Measurements from ENCODE around the gene PLXNC1. TPM values are rescaled to one million over a fixed set of nuclear protein-coding genes. Genes with fewer than 3 reads are reported as not detected.

The PLXNC1 gene
- total and polyA plus RNA-seq, 7 experiments from 2014 or later, result 2.5 to 57.2 (median 12.6) TPM

GRCh38 chr12:94178882-94179281 is 30.5 kb downstream of the PLXNC1 start:
- Histone ChIP-seq H3K4me1 (ENCODE audit: control insufficient read depth in 2 of 2, insufficient read depth in 2 of 2, low read length in 2 of 2) (peaks cover 7 to 29% of the 10 kb centered on the region in 2 donors), H3K4me3 (ENCODE audit: low read length) (no peak overlapping the region), H3K27me3 (ENCODE audit: control insufficient read depth in 2 of 2, insufficient read depth in 2 of 2, low read length in 2 of 2) (no peaks in the 10 kb centered on the region), H3K27ac (ENCODE audit: low read depth, low read length) (no peak overlapping the region), H3K36me3 (ENCODE audit: control insufficient read depth in 2 of 3, insufficient read depth in 3 of 3, low read length in 3 of 3) (no peaks in the 10 kb centered on the region), H3K9me3 (ENCODE audit: control insufficient read depth in 2 of 3, low read length in 3 of 3) (no peaks in the 10 kb centered on the region)
- ChIA-PET POLR2A (no interaction called here), CTCF (no interaction called here)
- Mint-ChIP-seq H3K36me3 (peaks cover 5 to 49% (median 25%) of the 10 kb centered on the region in 5 donors), H3K4me1 (peaks cover 15 to 39% (median 24%) of the 10 kb centered on the region in 7 donors), H3K27ac (no peak overlapping the region), H3K4me3 (no peak overlapping the region), H3K27me3 (peaks cover 0 to 3% (median 0%) of the 10 kb centered on the region in 5 donors), H3K9me3 (peaks cover 0 to 17% (median 5%) of the 10 kb centered on the region in 11 donors)
- intact Hi-C loops (cut with micrococcal nuclease), result no loop called here
- ATAC-seq (no peak), DNase-seq (no peak)

GRCh38 chr12:94179723-94180122 is 31.3 kb downstream of the PLXNC1 start:
- peaks cover 0 to 3% (median 0%) of the 10 kb centered on the region in 5 donors for H3K27me3 Mint-ChIP-seq
- ChIA-PET CTCF (interaction anchor here (0.7 kb wide), 1 partner anchor 17 kb away, joined by 3 read pairs; no protein-coding TSS in a partner anchor), POLR2A (interaction anchor here (0.8 kb wide), 1 partner anchor 40 kb away, joined by 3 read pairs; no protein-coding TSS in a partner anchor)
- Histone ChIP-seq H3K4me3 (ENCODE audit: low read length) (no peak overlapping the region), H3K9me3 (ENCODE audit: control insufficient read depth in 2 of 3, low read length in 3 of 3) (no peaks in the 10 kb centered on the region), H3K36me3 (ENCODE audit: control insufficient read depth in 2 of 3, insufficient read depth in 3 of 3, low read length in 3 of 3) (no peaks in the 10 kb centered on the region), H3K27me3 (ENCODE audit: control insufficient read depth in 2 of 2, insufficient read depth in 2 of 2, low read length in 2 of 2) (no peaks in the 10 kb centered on the region), H3K4me1 (ENCODE audit: control insufficient read depth in 2 of 2, insufficient read depth in 2 of 2, low read length in 2 of 2) (peaks cover 3 to 21% of the 10 kb centered on the region in 2 donors), H3K27ac (ENCODE audit: low read depth, low read length) (no peak overlapping the region)
- H3K4me3 Mint-ChIP-seq, result no peak overlapping the region
- peaks cover 0 to 17% (median 5%) of the 10 kb centered on the region in 11 donors for H3K9me3 Mint-ChIP-seq
- ATAC-seq (no peak), DNase-seq (no peak)
- H3K36me3 Mint-ChIP-seq, result peaks cover 5 to 50% (median 25%) of the 10 kb centered on the region in 5 donors
- no peak overlapping the region for H3K27ac Mint-ChIP-seq
- peaks cover 7 to 31% (median 15%) of the 10 kb centered on the region in 7 donors for H3K4me1 Mint-ChIP-seq
- intact Hi-C loops (cut with micrococcal nuclease), result no loop called here

DNA sequence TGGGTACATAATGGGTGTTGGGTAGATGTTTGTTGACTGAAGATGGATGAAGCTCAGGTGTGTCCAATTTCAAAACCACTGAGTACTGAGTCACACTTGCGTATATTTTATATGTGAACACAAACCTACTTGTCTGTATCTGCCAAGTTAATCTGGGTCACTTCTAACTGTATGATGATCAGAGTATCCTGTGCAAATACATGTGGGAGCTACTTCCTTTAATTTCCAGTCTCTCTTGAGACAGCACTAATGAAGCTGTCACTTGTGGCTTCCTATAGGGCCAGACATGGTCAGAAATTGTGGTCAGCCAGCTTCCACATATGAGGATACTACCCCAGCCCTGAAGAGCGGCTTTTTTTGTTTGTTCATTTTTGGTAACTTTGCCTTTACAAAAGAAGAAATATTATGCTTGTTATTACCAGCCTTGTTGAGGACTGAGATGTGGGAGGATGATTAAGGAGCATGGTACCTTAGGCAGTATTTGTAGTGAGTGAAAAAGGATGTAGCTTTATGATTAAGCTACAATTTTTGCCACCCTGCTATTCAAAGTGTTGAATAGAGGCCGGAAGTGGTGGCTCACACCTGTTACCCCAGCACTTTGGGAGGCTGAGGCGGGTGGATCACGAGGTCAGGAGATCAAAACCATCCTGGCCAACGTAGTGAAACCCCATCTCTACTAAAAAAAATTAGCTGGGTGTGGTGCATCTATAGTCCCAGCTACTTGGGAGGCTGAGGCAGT is 32.4 kb downstream of the PLXNC1 start:
- ChIA-PET POLR2A (no interaction called here), CTCF (no interaction called here)
- intact Hi-C loops (cut with micrococcal nuclease), result no loop called here
- Histone ChIP-seq H3K4me1 (ENCODE audit: control insufficient read depth in 2 of 2, insufficient read depth in 2 of 2, low read length in 2 of 2) (peaks cover 0 to 11% of the 10 kb centered on the region in 2 donors), H3K9me3 (ENCODE audit: control insufficient read depth in 2 of 3, low read length in 3 of 3) (no peaks in the 10 kb centered on the region), H3K27ac (ENCODE audit: low read depth, low read length) (no peak overlapping the region), H3K4me3 (ENCODE audit: low read length) (no peak overlapping the region), H3K27me3 (ENCODE audit: control insufficient read depth in 2 of 2, insufficient read depth in 2 of 2, low read length in 2 of 2) (no peaks in the 10 kb centered on the region), H3K36me3 (ENCODE audit: control insufficient read depth in 2 of 3, insufficient read depth in 3 of 3, low read length in 3 of 3) (no peaks in the 10 kb centered on the region)
- DNase-seq, result no peak
- Mint-ChIP-seq H3K27ac (peak overlapping the region in 2 of 9 donors; percentile 4 to 36), H3K4me1 (peaks cover 0 to 24% (median 7%) of the 10 kb centered on the region in 7 donors), H3K36me3 (peaks cover 5 to 50% (median 28%) of the 10 kb centered on the region in 5 donors), H3K4me3 (no peak overlapping the region), H3K9me3 (peaks cover 0 to 17% (median 5%) of the 10 kb centered on the region in 11 donors), H3K27me3 (peaks cover 0 to 3% (median 0%) of the 10 kb centered on the region in 5 donors)
- peak; percentile 80 for ATAC-seq

DNA sequence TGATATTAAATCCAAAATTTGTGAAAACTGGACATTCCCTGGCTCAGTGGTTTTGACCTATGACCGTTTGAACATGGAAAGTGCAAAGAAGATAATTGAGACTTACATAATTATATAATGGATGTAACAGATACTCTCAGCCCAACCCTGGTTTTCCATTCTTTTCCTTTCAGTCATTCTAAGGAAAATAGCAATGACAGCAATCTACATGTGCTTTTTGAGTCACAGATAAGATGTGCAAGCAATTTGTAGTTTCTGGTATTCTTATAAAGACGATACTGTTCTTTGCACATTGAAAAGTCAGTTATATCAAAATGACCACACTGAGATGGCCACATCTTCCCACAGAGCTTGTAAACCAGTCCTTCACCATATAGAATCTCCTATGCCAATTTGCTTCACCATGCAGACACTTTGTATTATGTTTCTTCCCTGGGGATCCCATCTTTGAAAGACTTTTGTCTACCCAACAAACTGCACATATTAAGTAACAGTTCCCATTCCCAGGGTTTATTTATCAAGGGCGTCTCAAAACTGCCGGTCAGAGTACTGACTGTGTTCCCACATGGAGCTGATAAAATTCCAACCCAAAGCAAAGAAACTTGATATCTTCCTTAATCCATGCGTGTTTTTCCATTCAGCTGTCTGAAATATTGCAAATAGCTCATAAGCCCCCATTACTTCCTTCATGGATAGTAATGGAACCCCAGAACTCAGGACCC is 34.8 kb downstream of the PLXNC1 start:
- no peaks in the 10 kb centered on the region for H3K36me3 ChIP-seq (ENCODE audit: control insufficient read depth in 2 of 3, insufficient read depth in 3 of 3, low read length in 3 of 3)
- POLR2A ChIA-PET, result no interaction called here
- no peak overlapping the region for H3K27ac Mint-ChIP-seq

GRCh38 chr12:94183708-94184379 is 35.5 kb downstream of the PLXNC1 start:
- H3K36me3 Mint-ChIP-seq, result peaks cover 0 to 35% (median 17%) of the 10 kb centered on the region in 5 donors
- H3K27ac Mint-ChIP-seq, result no peak overlapping the region
- ChIA-PET CTCF (interaction anchor here (0.6 kb wide), 1 partner anchor 35 kb away, joined by 3 read pairs; the partner anchor contains the start of gene PLXNC1), POLR2A (no interaction called here)
- no peak overlapping the region for H3K4me3 Mint-ChIP-seq
- no peaks in the 10 kb centered on the region for H3K27me3 ChIP-seq (ENCODE audit: control insufficient read depth in 2 of 2, insufficient read depth in 2 of 2, low read length in 2 of 2)
- H3K4me1 ChIP-seq (ENCODE audit: control insufficient read depth in 2 of 2, insufficient read depth in 2 of 2, low read length in 2 of 2), result peaks cover 0 to 9% of the 10 kb centered on the region in 2 donors
- no peak overlapping the region for H3K27ac ChIP-seq (ENCODE audit: low read depth, low read length)
- peaks cover 0 to 4% (median 0%) of the 10 kb centered on the region in 11 donors for H3K9me3 Mint-ChIP-seq
- DNase-seq, result no peak
- ATAC-seq, result no peak
- no peaks in the 10 kb centered on the region for H3K36me3 ChIP-seq (ENCODE audit: control insufficient read depth in 2 of 3, insufficient read depth in 3 of 3, low read length in 3 of 3)
- H3K27me3 Mint-ChIP-seq, result no peaks in the 10 kb centered on the region
- peaks cover 0 to 16% (median 3%) of the 10 kb centered on the region in 7 donors for H3K4me1 Mint-ChIP-seq
- intact Hi-C loops (cut with micrococcal nuclease), result no loop called here
- no peak overlapping the region for H3K4me3 ChIP-seq (ENCODE audit: low read length)
- no peaks in the 10 kb centered on the region for H3K9me3 ChIP-seq (ENCODE audit: control insufficient read depth in 2 of 3, low read length in 3 of 3)

More for the DNA sequence above, 34.8 kb downstream of the PLXNC1 start:
- DNase-seq (no peak), ATAC-seq (no peak)
- Mint-ChIP-seq H3K27me3 (no peaks in the 10 kb centered on the region), H3K4me3 (no peak overlapping the region), H3K4me1 (peaks cover 0 to 18% (median 3%) of the 10 kb centered on the region in 7 donors), H3K9me3 (peaks cover 0 to 8% (median 2%) of the 10 kb centered on the region in 11 donors), H3K36me3 (peaks cover 3 to 40% (median 21%) of the 10 kb centered on the region in 5 donors)
- Histone ChIP-seq H3K4me1 (ENCODE audit: control insufficient read depth in 2 of 2, insufficient read depth in 2 of 2, low read length in 2 of 2) (peaks cover 0 to 9% of the 10 kb centered on the region in 2 donors), H3K27ac (ENCODE audit: low read depth, low read length) (no peak overlapping the region), H3K9me3 (ENCODE audit: control insufficient read depth in 2 of 3, low read length in 3 of 3) (no peaks in the 10 kb centered on the region), H3K4me3 (ENCODE audit: low read length) (no peak overlapping the region), H3K27me3 (ENCODE audit: control insufficient read depth in 2 of 2, insufficient read depth in 2 of 2, low read length in 2 of 2) (no peaks in the 10 kb centered on the region)
- CTCF ChIA-PET, result no interaction called here
- intact Hi-C loops (cut with micrococcal nuclease), result no loop called here

GRCh38 chr12:94184995-94185719 is 36.8 kb downstream of the PLXNC1 start:
- Mint-ChIP-seq H3K4me1 (peaks cover 0 to 13% (median 3%) of the 10 kb centered on the region in 7 donors), H3K27me3 (no peaks in the 10 kb centered on the region), H3K9me3 (no peaks in the 10 kb centered on the region), H3K36me3 (peaks cover 0 to 24% (median 13%) of the 10 kb centered on the region in 5 donors), H3K27ac (peak overlapping the region in 1 of 9 donors; percentile 54), H3K4me3 (no peak overlapping the region)
- intact Hi-C loops (cut with micrococcal nuclease), result no loop called here
- ATAC-seq, result no peak
- Histone ChIP-seq H3K27me3 (ENCODE audit: control insufficient read depth in 2 of 2, insufficient read depth in 2 of 2, low read length in 2 of 2) (no peaks in the 10 kb centered on the region), H3K36me3 (ENCODE audit: control insufficient read depth in 2 of 3, insufficient read depth in 3 of 3, low read length in 3 of 3) (no peaks in the 10 kb centered on the region), H3K9me3 (ENCODE audit: control insufficient read depth in 2 of 3, low read length in 3 of 3) (no peaks in the 10 kb centered on the region), H3K27ac (ENCODE audit: low read depth, low read length) (no peak overlapping the region), H3K4me1 (ENCODE audit: control insufficient read depth in 2 of 2, insufficient read depth in 2 of 2, low read length in 2 of 2) (peaks cover 0 to 6% of the 10 kb centered on the region in 2 donors), H3K4me3 (ENCODE audit: low read length) (no peak overlapping the region)
- ChIA-PET POLR2A (no interaction called here), CTCF (interaction anchor here (0.6 kb wide), 1 partner anchor 764 kb away, joined by 3 read pairs; no protein-coding TSS in a partner anchor)
- DNase-seq, result no peak
